NCI-H82 treated with DMSO at 0.1 percent for 48 hours (cell line): ENCODE results near the gene VARS1.
"Not testable (repeated sequence)": the region's sequence is repeated elsewhere in the genome, so short reads cannot be mapped to it uniquely, and the experiment has no call there.

Source experiments
- DNase-seq: peaks from one replicate; lab custom pipeline; 2025; ENCODE audit not compliant: unreplicated experiment; lab: John Stamatoyannopoulos, UW

Gene VARS1

DNA sequence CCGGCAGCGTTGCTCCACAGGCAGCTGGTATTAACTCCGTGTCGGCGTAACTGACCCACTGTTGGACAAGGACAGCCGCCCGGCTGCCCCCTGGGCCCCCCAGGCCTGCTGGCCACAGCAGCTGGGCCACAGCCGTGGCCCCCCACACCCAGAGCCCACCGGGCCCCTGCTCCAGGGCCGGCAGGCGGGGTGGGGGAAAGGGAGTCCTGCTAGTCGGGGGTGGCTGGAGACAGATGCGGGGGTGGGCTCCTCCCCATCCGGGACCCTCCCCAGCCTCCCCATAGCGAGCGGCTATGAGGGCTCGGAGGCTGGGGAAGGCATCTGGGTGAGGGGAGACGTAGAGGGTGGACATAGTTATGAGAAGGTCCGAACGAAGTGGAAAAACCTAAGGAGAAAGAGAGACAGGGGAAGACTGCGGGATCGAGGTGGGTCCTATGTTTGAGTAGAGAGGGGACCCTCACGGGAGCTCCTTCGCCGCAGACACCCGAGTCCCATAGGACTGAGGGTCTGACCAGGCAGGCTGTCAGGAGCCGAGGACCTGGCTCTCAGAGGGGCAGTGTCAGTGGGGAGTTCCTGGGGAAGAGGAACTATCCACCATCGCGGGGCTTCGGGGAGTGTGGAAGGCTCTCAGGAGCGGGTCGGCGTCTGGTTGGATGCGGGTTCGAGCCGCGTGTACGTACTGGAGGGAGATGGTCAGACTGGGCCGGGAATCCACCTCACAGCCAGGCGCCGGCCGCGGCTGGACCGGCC lies 511 bp downstream of the VARS1 start:
- no peak for DNase-seq

DNA sequence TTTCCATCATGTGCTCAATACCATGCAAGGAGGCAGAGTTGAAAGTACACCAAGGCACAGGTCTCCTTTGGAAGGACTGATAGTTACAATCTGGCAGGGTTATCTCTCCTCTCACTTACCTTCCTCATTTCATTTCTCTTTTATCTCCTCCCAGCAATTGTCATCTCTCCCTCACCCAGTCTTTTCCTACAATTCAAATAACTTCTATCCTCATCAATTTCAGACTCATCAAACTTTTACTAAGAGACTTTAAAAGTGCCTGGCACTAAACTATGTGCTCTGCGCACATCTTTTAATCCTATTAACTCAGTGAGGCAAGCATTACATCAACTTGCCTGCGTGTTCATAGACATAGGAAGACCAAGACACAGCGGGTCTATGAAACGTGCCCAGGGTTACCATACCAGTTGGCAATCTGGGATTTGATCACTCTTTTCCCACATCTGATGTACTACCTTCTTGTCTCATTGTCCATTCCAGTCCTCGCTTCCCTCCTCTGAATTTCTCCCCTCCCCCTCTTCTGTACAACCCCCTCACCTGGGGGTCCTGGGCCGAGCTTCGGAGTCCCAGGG lies 1.2 kb downstream of the VARS1 start:
- peak; percentile 40 for DNase-seq

DNA sequence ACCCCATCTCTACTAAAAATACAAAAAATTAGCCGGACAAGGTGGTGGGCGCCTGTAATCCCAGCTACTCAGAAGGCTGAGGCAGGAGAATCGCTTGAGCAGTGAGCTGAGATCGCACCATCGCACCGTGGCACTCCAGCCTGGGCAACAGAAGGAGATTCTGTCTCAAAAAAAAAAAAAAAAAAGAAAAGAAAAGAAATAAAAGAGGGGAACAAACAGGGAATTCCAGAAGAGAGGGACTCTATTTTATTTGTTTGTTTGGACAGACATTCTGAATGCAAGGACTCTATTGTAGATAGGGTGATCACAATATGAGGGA lies 1.7 kb downstream of the VARS1 start:
- not testable (repeated sequence) for DNase-seq

- no peak for DNase-seq
These were observed 2.8 kb downstream of the VARS1 start for GRCh38 chr6:31792761-31793171.

DNA sequence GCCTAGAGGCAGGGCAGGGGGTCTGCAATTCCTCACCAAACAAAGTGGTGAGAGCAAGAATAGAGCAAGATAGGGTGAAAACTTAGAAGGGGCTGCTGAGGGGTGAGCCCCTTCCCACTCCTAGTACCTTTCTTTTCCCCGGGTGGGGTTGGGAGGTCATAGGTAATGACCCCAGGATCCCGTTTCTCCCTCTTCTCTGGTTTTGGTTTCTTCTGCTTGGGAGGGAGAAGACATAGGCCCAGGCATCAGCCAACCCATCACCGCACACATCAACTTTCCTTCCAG lies 3.5 kb downstream of the VARS1 start:
- DNase-seq: no peak

DNA sequence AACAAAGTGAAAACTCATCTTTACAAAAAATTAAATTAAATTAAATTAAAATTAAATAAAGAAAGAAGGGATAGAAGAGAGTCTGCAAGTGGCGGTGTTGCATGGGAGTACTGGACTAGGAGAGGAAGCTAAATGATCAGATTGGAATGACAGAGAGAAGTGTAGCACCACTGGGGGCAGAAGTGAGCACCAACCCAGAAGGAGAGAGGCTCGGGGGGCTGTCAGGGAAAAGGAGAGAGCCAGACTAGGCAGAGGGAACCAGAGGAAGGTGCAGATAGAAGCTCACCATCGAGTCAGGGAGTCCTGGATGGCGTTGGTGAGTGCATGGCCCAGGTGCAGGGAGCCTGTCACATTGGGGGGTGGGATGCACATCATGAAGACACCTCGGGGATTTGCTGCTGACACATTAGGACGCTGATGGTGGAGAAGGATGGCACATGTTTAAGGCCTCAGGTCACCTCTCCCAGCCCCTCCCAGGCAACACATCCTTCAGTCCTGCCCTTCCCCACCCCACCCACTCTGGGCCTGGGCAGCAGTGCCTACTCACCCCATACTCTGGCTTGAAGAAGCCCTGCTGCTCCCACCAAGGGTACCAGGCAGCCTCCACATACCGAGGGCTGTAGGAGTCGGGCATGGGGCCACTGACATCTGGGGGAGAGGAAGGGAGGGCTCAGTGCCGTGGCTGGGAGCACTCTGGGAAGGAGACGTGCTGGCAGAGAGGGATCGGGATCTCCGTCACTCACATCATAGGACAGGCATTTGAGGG lies 4.0 kb downstream of the VARS1 start:
- DNase-seq: peak; percentile 66

- no peak for DNase-seq
These were observed 10.1 kb downstream of the VARS1 start for GRCh38 chr6:31785475-31785874.

- no peak for DNase-seq
These were observed 11.2 kb downstream of the VARS1 start for GRCh38 chr6:31784098-31784925.

GRCh38 chr6:31782126-31782855 lies 13.3 kb downstream of the VARS1 start:
- DNase-seq: no peak

GRCh38 chr6:31781244-31782125 lies 14.1 kb downstream of the VARS1 start:
- DNase-seq: no peak

GRCh38 chr6:31780507-31781243 lies 14.9 kb downstream of the VARS1 start:
- no peak for DNase-seq

- no peak for DNase-seq
These were observed 15.6 kb downstream of the VARS1 start for GRCh38 chr6:31779908-31780307.

DNA sequence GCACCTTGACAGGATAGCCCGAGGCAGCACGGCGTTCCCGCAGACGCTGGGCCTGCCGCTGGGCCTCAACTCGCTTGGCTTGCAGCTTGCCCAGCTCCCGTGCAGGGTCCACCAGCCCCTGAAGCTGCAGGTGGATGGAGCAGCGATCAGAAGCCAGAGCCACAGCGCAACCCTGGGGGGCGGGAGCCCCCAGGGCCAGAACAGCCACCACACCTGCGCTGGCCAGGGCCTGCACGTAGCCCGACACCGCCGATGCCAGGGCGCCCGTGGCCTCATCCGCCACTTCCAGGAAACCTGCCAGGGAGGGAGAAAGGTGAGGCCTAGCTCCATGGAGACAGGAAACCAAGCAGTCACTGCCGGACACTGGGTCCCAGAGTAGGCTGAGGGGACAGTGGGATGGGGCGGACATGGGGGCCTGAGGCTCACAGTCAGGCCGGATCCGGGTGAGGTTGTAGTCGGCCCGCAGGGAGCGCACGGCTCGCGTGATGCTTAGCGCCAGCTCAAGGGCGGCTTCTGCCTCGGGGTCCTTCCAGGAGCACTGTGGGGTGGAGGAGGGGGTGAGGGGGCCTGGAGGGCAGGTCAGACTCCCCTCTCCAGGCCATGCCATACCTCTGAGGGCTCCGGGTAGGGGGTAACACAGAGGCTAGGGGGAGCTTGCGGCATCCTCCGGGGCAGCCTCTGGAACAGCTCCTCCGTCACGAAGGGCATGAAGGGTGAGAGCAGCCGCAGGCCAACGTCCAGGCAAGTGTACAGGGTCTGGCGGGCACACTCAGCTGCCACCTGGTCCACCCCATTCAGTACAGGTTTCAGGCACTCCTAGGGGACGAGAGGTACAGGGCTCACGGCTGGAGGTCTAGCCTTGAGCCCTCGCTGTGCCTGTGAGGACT lies 16.3 kb downstream of the VARS1 start:
- no peak for DNase-seq

DNA sequence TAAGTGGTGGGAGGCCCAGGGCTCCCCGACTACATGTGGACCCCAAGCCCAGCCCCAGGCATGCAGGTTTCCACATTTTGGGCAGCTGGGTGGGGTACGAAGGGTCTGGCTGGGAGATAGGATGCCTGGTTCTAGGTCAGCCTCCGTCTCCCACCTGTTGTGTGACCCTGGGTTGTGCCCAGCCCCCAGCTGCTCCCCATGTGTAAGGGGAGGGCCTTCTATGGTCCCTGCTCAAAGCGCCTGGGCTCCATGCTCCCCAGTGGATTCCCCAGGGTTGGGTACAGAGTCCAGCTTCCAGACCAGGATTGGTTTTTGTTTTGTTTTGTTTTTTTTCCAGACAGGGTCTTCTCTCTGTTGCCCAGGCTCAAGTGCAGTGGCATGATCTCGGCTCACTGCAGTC lies 17.4 kb downstream of the VARS1 start:
- DNase-seq: no peak

GRCh38 chr6:31777667-31778050 lies 17.9 kb downstream of the VARS1 start:
- no peak for DNase-seq

DNA sequence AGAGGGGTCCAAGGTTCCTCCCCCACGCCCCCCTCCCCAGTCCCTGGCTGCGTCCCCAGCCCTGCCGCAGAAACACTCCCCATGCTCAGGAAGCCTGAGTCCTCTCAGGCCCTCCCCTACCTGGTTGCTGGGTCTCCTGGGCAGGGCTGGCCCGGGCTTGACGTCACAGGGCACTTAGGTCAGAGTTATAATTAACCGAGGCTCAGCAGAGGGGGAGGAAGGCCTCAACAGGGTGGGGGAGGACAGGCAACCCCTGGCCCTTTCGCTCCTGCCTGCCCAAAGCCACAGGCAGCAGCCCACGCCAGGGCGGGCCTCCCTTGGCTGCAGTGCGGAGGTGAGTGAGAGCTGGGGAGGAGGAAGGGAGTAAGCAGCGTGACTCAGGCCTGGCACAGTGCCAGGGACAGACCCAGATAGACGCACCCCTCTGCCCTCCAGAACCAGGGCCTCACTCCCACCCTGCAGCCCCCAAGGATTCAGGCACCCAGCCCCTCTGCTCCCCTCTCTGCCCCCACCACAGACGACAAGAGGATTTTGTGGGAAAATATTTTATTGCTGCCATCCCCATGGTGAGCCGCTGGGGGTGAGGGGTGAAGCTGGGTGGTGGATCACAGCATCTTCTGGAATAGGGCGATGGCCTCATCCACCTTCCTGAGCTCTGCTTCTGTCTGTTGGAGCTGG lies 18.4 kb downstream of the VARS1 start, which contains the start of gene VWA7:
TSS of gene VWA7 (minus strand) at position 340 of the 678 bp plus-strand sequence. CDS start 549 bp downstream, outside the sequence.
- peak; percentile 17 for DNase-seq

GRCh38 chr6:31776485-31776988 lies 19.0 kb downstream of the VARS1 start:
- no peak for DNase-seq
